GM21717 (cell line): ENCODE data around the gene GPC6.

Source experiments
- ATAC-seq: cut with Tn5 transposase; IDR thresholded peaks from one replicate; pipeline ENCODE4 v1.9.1; 2021; ENCODE audit warnings: mild to moderate bottlenecking, moderate library complexity; ENCODE audit not compliant: unreplicated experiment

The GPC6 gene

GRCh38 chr13:93368296-93368695, 141.7 kb downstream of the GPC6 start:
- no peak for ATAC-seq

DNA sequence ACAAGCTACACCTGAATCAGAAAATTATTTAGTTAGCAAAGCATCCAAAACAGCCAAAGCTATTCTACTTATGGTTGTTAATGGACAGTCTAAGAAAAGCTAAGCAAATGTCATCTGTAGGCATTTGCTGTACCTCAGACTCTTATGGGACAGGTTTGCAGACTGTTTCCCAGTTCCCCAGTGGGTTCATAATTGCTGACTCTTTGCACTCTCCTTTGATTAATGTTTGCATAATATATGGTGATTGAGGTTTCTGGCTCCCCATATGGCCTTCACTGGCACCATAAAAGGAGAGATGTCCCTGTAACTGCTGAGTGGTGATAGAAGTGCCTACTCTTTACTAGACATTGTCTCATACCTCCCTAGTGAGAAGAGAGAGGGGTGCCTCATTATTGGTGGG, 142.1 kb downstream of the GPC6 start:
- no peak for ATAC-seq

- ATAC-seq = no peak
These were observed 146.2 kb downstream of the GPC6 start for GRCh38 chr13:93372856-93373255.

DNA sequence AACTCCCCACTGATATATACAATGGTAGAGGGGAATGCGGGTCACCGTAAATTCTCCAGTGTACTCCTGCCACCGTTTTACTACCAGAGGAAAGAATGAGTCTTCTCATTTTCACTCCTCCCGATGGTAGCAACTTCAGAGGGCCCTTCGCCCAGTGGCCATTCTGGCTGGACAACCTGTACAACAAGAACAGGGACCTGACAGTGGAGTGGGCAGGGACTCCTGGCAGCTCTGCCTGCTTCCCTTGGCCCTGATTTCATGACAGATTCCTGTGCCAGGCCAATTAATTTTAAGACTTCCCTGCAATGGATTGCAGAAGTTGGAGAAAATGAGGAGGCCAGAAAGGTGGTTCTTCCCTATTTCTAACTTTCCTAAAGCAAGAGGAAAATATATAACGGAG, 148.9 kb downstream of the GPC6 start:
- ATAC-seq = no peak

- ATAC-seq = no peak
These were observed 150.6 kb downstream of the GPC6 start for GRCh38 chr13:93377196-93377595.

DNA sequence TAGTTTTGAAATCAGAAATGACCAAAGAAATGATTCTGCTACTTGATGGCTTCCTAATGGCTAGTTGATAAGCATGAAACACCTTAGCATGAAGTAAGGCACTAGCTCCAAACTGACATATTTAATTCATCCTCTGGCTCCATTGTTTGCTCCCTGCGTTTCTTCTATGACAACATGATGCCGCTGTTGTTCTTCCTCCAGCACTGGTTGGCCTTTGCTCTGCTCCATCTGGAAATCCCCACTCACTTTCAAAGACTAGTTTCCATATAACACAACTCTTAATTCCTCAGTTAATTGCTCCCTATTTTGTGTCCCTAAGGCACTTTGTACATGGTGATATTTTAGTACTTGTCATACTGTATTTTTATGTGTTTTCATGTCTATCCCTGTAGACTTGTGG, 151.6 kb downstream of the GPC6 start:
- ATAC-seq = no peak

DNA sequence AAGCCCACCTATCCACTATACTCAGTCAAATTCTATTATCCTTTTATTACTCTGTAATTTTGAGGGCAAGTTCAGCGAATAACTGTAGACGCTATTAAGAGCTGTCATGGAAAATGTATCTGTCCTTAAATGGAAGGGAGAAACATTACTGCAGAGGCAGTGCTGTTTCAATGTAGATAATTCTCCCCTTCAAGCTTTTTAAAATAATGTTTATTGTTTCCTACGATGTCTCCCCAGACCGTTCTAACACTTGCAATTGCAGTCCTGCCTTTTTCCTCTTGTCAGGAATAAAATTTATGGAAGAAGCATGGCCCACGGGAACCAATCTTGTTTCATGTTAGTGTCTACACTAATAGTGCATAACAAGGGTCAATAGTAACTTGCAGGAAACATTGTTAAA, 159.5 kb downstream of the GPC6 start:
- no peak for ATAC-seq

GRCh38 chr13:93388701-93389100, 162.1 kb downstream of the GPC6 start:
- ATAC-seq = no peak

- ATAC-seq = no peak
These were observed 171.0 kb downstream of the GPC6 start for GRCh38 chr13:93397619-93398018.

DNA sequence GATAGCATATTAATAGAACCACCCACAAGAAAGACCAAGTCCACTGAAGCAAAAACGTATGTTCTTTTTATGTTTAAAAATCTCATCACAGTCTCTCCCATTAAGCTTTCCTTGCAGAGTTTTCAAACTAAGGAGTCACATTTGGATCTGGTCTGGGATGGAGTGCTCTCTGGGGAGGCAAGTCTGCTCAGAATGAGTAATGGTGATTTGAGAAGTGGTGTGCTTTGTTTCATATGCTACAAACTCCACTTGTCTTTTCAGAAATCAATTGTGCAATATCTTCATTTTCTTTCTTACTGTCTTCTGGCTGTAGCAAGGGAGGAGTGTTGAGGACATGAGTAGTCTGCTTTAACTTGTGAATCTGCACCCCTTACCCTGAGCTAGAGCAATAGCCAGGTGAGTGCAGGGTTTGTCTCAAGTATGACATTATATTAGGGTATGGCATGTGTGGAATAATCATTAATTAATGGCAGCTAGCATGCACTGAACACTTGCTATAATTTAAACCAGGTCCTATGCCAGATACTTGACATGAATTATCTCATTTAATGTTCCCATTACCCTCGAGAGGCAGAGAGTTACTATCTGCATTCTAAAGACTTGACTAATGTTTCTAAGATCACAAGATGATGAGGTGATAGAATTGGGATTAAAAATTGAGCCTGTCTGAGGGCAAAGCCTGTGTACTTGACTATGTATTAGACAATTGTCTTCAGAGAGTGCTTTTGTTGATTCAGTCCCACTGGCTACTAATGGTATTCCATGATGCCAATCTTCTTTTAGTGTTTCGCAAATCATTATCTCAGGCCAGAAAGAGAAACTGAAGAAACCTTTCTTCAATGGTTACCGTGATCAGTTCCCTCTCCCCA, 171.8 kb downstream of the GPC6 start:
- no peak for ATAC-seq

DNA sequence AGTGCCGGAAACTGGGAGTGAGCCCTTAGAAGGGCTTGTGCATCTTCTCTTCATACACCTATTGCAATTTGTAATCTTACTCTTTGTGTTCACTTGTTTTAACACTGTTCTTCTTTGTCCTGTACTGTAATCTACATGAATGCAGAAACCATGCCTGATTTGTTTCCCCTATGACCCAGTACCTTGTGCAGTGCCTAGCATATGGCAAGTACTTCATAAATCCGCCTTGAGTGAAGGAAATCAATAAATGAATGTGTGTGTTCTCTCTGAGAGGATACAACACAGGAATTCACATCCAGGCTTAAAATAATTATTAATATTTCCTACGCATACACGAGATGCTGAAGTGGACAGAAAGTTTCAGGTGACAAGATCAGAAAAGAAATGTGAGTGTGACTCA, 172.6 kb downstream of the GPC6 start:
- no peak for ATAC-seq

DNA sequence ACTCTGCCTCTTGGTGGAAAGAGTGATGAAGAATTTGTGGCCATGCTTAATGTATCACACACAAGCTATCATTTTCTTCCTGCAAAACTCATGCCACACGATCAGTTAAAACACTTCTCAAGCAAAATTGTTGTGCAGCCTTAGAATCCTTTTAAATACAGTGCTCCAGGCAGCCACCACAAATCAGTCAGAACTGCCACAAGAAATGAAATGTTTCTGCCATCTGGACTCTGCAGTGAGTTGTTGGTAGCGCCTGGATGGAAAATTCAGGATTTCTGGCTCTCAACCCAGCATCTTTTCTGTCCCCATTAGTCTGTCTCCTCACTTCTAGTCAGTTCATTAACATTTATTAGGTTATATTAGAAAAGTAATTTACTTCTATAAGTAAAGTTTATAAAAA, 179.5 kb downstream of the GPC6 start:
- no peak for ATAC-seq

DNA sequence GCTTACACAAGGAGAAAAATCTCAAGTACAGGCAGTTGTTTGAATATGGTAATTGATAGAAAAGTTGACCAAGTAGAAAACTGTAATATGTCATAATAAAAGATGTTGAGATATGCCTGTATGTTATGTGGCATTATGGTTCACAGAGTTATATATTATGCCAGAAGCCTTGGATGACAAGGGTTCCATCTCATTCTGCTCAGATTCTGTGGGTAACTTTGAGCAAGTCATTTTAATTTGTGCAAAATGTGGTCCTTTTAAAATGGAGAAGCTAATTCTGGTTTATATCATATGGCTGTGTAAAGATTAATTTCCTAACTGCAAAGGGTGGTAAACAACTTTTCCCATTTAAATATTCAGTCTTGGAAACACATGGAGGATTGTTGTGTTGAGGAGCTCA, 180.9 kb downstream of the GPC6 start:
- no peak for ATAC-seq

- no peak for ATAC-seq
These were observed 182.4 kb downstream of the GPC6 start for GRCh38 chr13:93409001-93409400.

DNA sequence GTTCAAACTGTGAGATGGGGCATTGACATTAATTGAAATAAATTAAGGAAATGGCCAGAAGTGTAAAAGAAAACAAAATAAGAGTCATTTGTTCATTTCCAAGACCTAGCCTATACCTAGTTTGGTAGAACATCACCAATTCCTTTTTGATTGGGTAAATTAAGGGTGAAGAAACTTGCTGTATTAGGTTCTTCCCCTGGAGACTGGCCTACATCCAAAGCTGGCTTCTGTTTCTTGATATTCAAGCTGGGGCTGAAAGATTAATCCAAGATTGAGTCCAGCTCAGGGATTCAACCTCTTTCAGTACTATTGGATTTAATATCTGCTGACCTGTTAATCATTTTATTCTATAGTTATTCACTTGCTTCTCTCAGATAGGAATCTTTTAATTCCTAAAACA, 183.2 kb downstream of the GPC6 start:
- no peak for ATAC-seq

DNA sequence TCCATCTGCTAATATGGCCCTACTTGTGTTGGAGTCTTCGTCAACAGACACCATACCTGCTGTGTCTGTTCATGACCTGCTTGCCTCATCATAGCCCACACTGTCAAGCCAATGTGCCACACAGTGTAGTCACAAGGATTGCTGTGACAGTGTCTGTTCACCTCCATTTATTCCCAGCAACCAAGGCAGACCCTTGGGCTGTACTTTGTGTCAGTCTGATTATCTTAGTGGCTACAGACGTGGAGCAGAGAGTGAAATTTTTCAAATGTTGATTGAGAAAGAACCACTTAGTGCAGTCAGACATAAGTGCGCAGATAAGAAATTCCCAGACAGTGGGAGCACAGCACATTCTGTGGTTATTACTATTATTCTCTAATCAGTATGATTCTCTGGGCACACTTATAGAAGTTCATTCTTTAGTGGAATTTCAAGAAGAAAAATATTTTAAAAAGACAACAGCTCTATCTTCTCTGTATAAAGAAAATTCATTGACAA, 184.6 kb downstream of the GPC6 start:
- no peak for ATAC-seq

- no peak for ATAC-seq
These were observed 186.1 kb downstream of the GPC6 start for GRCh38 chr13:93412676-93413075.

DNA sequence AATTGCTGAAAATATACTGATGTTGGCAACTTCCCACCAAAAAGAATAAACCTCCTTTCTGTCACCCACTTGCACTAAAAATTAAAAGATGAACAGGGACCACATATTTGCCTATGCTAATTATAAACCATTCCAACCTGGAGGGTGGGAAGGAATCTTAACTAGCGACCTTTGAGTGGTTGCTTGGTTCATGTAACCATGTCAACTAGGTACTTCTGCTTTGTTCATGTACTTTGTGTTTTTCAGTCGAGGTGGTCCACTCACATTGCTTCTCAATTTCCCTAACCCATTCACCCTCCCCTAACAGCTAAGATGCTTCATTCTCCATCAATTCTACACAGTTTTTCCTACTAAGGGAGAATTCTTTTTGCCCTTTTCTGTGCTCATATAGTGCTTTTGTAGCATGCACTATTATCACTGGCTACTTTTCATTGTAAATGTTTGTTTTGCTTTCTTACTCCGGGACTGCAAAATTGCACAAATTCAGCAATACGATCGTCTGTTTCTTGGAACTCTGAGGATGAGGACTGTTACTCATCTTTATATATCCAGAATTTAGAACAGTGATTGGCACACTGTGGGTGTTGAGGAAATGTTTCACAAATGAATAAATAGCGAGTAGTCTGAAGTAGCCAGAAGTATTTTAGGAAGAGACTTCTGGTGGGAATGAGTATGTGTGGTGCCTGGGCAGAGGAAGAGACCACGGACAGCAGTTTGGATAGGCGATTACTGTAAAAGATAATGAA, 187.5 kb downstream of the GPC6 start:
- ATAC-seq = no peak

GRCh38 chr13:93416736-93417355, 190.2 kb downstream of the GPC6 start:
- no peak for ATAC-seq

GRCh38 chr13:93418398-93418797, 191.8 kb downstream of the GPC6 start:
- ATAC-seq = no peak

GRCh38 chr13:93420206-93420605, 193.6 kb downstream of the GPC6 start:
- ATAC-seq = no peak

DNA sequence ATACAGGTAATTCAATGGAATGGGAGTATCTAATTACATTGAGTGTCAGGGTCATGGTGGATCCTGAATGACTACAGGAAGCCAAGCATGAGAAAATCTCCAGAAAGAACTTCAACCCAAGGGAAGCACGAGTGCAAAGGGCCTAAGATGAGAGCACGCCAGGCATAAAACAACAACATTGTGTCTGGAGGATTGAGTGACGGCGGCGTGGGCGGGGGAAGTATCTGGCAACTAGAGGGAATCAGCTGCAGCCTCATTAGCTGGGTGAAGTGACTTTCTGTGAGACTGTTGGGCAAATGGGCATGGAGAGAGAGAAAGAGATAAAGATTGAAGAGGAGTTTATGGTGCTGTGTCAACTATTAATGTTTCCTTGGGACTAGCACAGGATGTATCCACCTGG, 194.3 kb downstream of the GPC6 start:
- ATAC-seq = no peak
